Stimulated activated CD8-positive, alpha-beta memory T cell treated with anti-CD3 and anti-CD28 coated beads, Interleukin-2, amount 100 ng/mL, for 1 hour (primary cell): ENCODE results near the gene ARHGAP9.

Source experiments
- DNase-seq, 2 donors: peaks; one replicate each; pipeline ENCODE4 v3.0.0-alpha.2; 2020; ENCODE audit warnings: low read depth in 2 of 2

The ARHGAP9 gene

DNA sequence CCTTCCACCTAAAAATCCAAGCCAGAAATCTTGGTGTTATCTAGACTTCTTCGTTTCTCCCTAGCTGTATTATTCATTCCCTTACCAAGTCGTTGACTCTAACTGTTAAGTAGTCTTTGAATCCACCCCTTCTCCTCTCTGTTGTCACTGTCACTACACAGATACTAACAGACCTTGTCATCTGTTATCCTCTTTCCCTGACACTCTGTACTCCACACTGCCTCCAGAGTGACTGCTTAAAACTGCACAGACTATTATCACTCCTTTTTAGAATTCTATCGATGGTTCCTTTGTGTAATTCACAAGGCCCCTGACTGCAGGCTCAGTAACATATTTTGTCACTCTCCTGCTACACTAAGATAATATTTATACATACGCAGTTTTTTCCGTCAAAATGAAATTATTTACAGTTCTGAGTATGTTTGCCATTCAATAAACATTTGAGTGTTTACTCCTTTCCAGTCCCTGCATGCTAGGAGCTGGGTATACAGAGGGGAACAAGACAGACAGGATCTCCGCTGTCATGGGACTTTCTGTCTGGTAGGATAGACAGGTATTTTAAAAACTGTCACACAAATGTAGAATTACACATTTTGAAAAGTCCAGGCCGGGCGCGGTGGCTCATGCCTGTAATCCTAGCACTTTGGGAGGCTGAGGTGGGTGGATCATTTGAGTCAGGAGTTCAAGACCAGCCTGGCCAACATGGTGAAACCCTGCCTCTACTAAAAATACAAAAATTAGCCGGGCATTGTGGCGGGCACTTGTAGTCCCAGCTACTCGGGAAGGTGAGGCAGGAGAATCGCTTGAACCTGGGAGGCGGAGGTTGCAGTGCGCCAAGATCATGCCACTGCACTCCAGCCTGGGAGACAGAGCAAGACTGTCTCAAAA is 12.0 kb upstream of the ARHGAP9 start:
- DNase-seq = no peak

DNA sequence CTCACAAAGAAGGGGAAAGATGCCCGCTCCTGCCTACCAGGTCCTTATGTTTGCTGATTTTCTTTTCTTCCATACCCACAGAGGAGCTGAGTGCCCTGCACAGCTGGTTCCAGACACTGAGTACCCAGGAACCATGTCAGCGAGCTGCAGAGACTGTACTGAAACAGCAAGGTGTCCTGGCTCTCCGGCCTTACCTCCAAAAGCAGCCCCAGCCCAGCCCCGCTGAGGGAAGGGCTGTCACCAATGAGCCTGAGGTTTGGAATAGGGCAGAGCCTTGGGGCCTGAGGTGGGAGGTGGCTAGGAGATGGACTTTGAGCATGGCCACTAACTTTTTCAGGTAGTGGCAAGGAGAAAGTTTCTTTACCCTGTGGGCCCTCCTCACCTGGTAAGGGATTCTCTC is 10.5 kb upstream of the ARHGAP9 start:
- DNase-seq = no peak

DNA sequence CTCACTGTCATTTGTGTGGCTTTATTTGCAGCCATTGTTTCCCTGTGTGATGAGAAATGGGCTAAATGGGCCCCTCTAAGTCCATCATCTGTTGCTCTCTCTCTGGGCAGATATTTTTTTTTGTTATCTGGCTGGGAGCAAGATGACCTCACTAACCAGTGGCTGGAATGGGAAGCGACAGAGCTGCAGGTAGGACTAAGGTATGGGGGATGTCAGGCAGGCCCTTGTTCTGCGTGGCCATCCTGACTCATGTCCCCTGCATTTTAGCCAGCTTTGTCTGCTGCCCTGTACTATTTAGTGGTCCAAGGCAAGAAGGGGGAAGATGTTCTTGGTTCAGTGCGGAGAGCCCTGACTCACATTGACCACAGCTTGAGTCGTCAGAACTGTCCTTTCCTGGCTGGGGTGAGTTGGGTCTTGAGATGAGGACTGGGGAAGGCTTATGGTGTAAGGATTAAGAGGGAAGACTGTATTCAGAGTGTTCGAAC is 9.5 kb upstream of the ARHGAP9 start:
- DNase-seq = no peak

DNA sequence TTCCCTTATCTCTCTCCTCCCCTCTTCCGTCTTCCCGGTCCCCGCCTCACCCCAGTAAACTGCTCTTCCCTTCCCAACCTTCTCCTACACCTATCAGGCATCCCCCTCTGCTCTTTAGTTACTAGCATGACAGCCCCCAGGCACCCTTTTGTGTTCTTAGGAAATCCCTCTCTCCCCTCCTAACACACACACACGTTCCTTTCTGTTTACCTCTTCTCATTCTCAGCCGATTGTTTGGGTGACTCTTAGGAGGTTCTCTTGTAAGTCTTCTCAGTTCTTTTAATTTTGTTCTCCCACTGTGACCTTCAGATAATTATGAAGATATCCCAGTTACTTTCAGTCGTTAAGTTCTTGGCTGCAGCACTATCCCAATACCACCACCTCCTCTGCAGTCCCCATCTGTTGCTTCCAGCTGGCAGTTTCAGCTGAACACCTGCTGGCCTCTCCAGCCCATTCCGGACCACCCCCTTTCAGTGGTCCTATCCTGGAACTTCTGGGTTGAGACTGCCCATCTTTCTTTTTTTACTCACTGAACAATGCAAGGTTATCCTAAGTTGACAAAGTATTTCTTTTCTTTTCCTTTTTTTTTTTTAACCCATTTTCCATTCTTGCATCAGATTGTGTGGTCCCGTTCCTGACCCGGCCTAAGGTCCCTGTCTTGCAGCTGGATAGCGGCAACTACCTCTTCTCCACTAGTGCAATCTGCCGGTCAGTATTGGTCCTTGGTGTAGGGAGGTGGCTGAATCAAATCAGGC is 8.9 kb upstream of the ARHGAP9 start:
- DNase-seq = no peak

DNA sequence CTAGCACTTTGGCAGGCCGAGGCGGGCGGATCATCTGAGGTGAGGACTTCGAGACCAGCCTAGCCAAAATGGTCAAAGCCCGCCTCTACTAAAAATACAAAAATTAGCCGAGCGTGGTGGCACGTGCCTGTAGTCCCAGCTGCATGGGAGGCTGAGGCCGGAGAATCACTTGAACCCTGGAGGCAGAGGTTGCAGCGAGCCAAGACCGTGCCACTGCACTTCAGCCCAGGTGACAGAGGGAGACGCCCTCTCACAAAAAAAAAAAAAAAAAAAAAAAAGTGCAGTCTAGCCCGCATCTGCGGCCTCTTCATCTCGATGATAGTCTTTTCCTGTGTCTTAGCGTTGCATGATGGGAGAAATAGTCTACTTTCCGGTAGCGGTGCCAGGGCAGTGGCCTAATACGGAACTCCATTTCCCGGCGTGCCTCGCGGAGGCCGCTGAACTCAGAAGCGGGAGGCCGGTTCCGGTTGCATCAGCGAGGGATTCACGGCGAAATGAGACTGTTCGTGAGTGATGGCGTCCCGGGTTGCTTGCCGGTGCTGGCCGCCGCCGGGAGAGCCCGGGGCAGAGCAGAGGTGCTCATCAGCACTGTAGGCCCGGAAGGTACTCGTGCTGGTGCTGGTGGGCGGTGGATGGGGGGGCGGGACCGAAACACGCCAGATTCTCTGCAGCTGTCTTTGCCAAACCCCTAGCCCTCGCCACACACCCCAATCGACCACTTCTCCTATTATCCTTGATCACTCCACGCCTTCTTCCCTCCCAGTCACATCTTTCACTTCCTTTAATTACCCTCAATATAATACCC is 8.1 kb upstream of the ARHGAP9 start, which contains the start of gene MARS1:
MARS1 (plus strand) TSS at position 472 of the 805 bp plus-strand sequence; CDS start at position 495, 23 bp downstream.
- DNase-seq = peak; percentile 79 to 83

DNA sequence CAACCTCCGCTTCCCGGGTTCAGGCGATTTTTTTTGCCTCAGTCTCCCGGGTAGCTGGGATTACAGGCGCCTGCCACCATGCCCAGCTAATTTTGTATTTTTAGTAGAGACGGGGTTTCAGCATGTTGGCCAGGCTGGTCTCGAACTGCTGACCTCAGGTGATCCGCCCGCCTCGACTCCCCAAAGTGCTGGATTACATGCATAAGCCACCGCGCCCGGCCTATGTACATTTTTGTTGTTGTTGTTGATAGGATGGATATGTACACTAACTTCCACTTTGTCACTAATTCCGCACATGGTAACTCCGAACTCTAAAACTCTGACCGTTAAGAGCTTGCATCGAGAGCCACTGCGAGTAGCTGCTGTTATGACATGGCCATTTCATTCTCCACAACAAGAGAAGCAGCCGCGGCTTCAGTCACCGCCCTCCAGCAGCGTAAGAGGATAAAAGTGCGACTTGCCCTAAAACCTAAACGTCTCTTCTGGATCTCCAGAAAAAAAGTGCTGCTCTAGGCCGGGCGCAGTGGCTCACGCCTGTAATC is 7.5 kb upstream of the ARHGAP9 start:
- DNase-seq = no peak

DNA sequence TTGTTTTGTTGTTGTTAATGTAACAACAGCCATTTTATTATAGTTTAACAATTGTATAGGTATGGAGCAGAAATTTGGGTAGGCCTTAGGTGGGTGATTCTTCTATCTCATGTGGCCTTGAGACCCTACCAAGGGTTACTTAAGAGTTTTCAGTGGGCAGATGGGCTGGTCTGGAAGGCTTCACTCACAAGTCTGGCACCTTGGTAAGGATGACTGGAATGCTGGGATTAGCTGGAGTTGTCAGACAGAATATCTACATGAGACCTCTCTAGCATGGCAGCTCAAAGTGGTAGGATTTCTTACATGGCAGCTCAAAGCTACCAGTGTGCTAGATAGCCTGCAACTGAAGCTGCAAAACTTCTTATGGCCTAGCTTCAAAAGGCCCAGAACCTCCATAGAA is 6.0 kb upstream of the ARHGAP9 start:
- no peak for DNase-seq

DNA sequence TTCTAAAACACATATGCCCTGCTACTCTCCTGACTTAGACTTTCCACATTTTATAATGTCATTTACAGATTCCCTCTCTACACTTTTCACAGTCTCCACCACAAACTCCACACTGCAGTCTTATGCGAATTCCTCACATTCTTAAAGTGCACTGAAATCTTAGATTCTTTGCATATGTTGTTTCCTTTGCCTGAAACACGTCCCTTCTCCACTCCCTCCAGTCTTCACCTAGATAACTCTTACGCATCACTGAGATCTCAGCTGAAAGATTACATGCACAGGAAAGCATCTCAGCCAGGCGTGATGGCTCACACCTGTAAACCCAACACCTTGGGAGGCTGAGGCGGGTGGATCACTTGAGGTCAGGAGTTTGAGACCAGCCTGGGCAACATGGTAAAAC is 3.8 kb upstream of the ARHGAP9 start:
- DNase-seq = no peak

DNA sequence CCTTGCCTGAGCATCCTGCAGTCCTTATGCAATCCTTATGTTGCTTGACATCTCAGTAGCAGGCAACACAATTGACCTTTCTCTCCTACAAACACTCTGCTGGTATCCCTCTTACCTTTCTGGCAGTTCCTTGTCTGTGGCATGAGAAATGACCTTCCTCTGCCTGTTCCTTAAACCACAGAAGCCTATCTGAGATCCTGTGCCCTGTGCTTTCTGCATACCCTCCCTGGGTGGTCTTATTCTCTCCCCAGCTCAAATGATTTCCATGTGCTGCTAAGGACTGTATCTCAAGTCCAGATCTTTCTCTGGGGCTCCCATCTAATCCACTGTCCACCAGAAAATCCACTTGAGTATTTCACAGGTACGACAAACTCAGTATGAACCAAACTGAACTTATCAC is 2.0 kb upstream of the ARHGAP9 start:
- DNase-seq = no peak

DNA sequence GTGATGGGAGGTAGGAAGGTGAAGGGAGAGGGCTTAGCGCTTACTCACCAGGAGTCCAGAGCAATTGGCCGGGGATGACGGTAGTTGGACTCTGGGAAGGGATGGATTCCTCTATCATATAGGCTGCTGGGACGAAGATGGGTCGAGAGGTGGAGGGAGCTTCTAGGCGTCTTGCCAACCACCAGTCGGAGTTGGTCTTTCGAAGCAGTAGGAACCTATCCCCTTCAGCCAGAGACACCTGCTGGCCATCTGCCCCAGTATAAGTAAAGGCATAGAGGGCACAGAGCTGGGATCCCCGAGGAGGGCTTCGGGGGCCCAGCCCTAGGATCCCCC is 657 bp downstream of the ARHGAP9 start:
- DNase-seq = no peak

DNA sequence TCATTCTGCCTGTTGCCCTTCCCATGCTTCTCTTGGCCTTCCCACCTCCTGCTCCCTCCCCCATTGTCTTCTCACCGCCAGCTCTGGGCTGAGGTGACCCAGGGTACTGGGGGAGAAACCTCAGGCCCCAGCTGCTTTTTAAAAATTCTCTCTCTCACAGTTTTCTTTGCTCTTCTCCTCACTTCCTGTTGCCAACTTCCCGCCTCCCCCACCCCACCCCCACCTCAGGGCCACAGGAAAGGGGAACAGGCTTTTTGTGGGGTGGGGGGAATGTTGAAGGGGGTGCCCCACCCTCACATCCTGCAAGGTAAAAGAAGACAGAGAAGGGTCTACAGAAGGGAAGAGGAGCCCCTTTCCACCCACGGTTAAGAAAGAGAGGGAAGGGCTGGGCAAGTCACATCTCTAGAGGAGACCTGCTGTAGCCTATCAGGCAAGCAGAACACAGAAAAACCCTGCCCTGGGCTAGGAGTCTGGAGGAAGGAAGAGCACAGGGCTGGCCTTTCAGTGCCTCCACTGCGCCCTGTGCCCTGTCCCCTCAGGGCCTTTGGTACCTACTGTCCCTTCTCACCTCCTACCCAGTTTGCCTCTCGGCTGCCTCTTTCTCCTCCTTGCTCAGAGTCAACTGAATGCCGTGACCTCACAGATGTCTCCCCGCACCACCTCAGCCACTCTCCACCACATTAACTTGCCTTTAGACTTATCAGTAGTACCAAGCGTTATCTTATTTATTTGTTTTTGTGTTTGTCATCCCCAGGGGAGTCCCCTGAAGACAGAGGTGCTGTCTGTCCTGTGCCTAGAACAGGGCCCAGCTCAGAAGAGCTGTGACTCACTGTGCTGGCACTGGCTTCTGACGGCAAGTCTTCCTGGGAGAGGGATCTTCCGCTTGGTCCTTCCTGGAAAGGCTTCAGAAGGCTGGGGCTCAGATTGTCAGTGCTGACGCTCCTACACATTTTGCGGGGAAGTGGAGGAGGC is 1.7 kb downstream of the ARHGAP9 start:
- no peak for DNase-seq

DNA sequence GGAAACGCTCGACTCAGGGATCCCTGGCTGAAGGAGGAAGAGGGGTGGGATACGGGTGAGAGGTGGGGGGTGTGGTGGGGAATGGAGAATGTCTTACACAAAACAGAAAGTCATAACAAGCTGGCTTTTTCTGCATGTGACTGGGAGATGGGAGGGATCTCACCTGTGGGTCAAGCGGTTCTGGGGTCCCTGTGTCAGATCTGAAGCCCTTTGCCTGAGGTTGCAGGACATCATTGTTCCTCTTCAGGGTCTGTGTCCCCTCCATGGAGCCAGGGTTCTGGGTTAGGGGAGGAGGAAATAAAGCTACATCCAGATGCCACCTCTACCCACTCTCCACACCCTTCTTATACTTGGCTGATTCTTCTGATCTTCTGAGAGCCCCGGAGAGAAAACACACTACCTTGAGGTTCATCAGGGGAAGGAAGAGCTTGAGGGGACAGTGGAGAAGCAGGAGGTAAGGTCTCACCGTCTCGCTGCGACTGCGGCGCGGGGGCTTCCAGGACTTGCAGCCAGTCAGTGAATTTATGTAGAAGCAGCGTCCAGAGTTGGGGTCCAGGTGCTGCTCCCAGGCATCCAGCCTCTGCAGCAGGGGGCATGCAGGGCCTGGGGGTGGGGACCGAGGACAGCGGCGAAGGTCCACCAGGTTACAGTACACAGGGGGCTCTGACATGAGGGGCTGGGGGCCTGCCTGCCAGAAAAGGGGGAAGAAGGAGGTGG is 2.5 kb downstream of the ARHGAP9 start:
- no peak for DNase-seq

DNA sequence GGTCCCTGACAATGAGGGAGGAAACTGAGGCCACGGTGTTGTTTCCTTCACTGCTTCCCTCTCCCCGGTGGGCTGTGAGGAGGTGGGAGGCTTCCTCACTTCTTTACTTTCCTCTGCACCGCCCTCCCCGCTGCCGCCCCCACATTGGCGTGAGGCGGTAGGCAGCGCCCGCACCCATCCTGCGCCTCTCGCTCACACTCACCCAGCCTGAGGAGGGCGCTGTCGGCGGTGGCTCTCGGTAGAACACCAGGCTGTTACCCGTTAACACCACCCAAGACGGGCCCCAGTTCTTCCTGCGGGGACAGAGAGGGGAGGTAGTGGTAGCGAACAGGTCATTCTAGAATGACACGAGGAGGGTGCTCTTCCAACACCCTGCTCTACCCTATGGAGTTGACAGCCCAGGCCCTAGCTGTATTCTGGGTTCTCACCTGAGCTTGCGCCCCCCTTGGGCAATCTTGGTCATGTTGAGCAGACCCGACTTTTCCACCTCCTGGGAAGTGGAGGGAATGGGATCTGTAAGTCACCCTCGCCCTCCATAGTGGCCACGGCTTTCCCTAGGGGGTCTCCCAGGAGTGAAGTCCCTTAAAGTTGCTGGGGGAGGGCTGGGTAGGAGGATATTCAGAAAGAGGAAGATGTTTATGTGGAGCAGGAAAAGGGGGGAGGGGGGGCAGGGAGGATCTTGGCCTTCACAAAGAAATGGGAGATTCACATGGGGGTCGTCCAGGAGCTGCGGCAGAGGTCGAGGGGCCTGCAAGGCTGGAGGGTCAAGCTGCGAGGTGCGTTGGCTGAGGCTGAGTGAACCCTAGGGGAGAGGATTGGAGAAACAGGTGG is 3.3 kb downstream of the ARHGAP9 start:
- no peak for DNase-seq

DNA sequence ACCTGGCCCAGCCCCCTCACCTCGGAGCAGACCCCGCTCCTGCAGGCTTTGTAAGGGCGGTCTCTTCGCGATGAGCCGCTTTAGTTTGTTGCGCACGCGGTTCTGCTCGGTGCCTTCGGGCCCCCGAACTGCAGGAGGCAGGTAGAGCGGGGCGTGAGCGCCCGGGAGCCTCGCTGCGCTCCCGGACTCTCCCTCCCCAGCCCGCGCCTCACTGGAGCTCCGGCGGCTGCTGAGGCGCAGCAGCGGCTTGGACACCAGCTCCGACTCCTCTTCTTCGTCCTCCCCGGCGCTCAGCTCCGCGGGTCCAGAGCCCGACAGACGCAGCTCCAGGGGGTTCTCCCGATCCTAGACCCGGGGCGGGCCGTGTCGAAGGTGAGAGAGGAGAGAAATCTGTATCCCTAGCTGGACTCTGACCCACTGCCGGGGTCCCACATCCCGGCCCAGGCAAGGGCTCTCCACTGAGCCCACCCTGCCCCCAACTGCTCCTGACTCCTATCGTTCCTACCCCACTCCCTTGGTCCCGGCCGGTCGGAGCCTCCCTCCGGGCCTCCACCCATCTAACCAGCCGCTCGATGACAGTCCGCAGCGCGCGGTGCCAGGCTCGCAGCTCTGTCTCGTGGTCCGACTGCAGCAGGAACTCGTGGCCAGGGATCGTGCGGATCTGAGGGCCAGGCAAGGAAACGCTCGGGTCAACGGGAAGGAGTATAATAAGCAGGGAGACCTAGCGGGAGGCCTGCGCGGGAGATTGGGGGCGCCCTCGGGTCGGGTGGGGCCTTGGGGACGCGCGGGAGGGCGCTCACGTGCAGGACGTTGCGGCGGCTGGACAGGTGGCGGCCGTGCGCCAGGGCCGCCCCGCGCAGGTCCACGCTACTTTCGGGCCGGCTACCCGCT is 4.2 kb downstream of the ARHGAP9 start:
- no peak for DNase-seq

DNA sequence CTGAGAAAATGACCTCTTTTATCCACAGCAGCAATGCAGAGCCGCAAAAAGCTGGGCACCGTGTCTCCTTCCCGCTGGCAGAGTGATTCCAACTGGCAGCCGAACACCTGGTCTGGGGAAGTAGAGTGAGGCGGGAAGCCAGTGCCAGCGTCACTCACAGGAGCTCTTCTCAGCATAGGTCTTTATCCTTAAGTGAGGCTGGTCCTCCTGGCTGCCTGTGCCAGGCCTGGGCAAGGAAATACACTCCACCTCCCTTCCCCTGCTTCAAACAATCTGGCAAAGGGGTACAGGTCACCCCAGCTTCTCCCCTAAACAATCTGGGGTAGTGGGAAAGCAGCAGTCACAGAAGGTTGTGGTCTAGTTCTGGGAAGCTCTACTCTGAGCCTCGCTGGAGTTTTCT is 4.8 kb downstream of the ARHGAP9 start:
- no peak for DNase-seq

DNA sequence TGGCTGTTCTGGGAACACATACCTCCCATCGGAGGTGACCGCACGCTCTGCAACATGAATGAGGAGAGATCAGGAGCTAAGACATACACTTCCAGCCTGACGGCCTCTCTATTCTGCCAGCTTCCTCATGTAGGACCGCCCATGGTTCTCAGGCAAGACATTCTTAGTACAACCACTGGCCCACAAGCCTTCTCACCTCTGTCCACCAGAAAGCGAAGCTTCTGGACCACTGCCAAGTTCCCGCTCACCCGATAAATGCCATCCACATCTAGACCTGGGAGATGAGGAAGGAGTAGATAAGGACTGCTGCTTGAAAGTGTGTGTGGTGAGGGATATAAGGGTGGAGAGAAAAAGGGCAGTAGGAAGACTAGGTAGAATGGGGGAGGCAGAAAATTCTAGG is 5.2 kb downstream of the ARHGAP9 start:
- no peak for DNase-seq

DNA sequence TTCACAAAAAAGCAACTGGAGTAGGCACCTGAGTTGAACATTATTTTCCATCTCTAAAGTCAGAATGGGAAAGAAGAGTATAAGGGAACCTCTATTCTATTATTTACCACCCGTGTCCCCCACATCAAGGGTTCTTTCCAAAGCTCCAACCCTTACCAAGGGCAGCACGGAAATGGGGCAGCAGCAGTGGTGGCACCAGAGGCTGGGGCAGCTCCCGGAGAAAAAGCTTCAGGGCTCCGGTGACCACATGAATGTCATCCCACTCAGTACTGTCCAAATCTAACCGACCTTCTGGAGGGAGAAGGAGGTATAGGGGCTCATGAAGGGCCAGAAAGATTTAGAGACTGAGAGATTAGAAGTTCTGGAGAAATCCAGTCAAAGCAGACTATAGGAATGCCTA is 5.8 kb downstream of the ARHGAP9 start:
- no peak for DNase-seq

DNA sequence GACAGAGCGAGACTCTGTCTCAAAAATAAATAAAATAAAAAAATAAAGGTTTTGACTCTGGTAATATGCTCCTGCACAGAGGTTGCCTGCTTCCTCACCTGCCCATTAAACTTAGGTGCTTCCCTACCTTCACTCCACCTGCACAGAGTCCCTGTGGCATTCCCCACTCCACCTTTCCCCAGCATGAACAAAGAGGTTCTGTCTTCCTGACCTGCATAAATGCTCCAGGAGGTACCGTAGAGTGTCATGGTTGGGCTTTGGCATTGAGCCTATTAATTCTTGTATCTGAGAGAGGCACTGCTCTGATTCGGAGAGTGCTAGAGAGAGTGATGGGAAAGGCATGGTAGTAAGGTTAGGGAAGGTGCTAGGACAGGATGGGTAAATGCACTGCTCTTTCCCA is 6.3 kb downstream of the ARHGAP9 start:
- no peak for DNase-seq
